ENCODE results near the gene RNASE9. TPM values are rescaled to one million over a fixed set of nuclear protein-coding genes. Genes with fewer than 3 reads are reported as not detected.

RNASE9 gene
- total and polyA plus RNA-seq, 9 donors, result not detected

GRCh38 chr14:20591235-20591634, 30.4 kb upstream of the RNASE9 start, which contains the start of gene RNASE12:
Gene RNASE12 (minus strand): TSS chr14:20591376. CDS start chr14:20590723, 653 bp downstream.
- DNase-seq, result no peak
- Histone ChIP-seq H3K4me1 (ENCODE audit: insufficient read depth) (no peaks in the 10 kb centered on the region), H3K36me3 (no peaks in the 10 kb centered on the region), H3K9me3 (no peaks in the 10 kb centered on the region), H3K4me3 (no peak within 1 kb of the TSS), H3K27ac (no peak within 1 kb of the TSS), H3K27me3 (no peaks in the 10 kb centered on the region)
- 72 to 81% (median 77%) methylated on average over 4 of the region's 4 CpGs for WGBS, 3 donors
- no peak for TF ChIP-seq CTCF (IDR thresholded peaks at IDR 0.05)
- no peak for TF ChIP-seq POLR2A (IDR thresholded peaks at IDR 0.05)
- no peak for TF ChIP-seq EP300 (IDR thresholded peaks at IDR 0.05)
- intact Hi-C loops (cut with DNase I), result no loop called here

GRCh38 chr14:20587489-20588154, 26.8 kb upstream of the RNASE9 start, which contains the start of gene RNASE11:
Gene RNASE11 (minus strand): TSS chr14:20588001.
- intact Hi-C loops (cut with DNase I), result no loop called here
- TF ChIP-seq POLR2A (IDR thresholded peaks at IDR 0.05) (no peak), EP300 (IDR thresholded peaks at IDR 0.05) (no peak), CTCF (IDR thresholded peaks at IDR 0.05) (no peak)
- no peak for DNase-seq
- Histone ChIP-seq H3K9me3 (no peaks in the 10 kb centered on the region), H3K4me1 (ENCODE audit: insufficient read depth) (no peaks in the 10 kb centered on the region), H3K4me3 (no peak within 1 kb of the TSS), H3K27ac (no peak within 1 kb of the TSS), H3K27me3 (no peaks in the 10 kb centered on the region), H3K36me3 (no peaks in the 10 kb centered on the region)
- WGBS, 3 donors, result 58 to 72% (median 61%) methylated on average over 6 of the region's 6 CpGs

GRCh38 chr14:20583908-20584307, 23.1 kb upstream of the RNASE9 start:
- DNase-seq, result no peak
- Histone ChIP-seq H3K4me1 (ENCODE audit: insufficient read depth) (no peaks in the 10 kb centered on the region), H3K4me3 (no peak overlapping the region), H3K9me3 (no peaks in the 10 kb centered on the region), H3K27me3 (no peaks in the 10 kb centered on the region), H3K27ac (no peak overlapping the region), H3K36me3 (no peaks in the 10 kb centered on the region)
- intact Hi-C loops (cut with DNase I), result no loop called here
- TF ChIP-seq POLR2A (IDR thresholded peaks at IDR 0.05) (no peak), CTCF (IDR thresholded peaks at IDR 0.05) (no peak), EP300 (IDR thresholded peaks at IDR 0.05) (no peak)
- WGBS, 3 donors, result 71 to 75% (median 71%) methylated on average over 5 of the region's 5 CpGs

- Histone ChIP-seq H3K27me3 (no peaks in the 10 kb centered on the region), H3K27ac (no peak overlapping the region), H3K9me3 (no peaks in the 10 kb centered on the region), H3K4me1 (ENCODE audit: insufficient read depth) (no peaks in the 10 kb centered on the region), H3K36me3 (no peaks in the 10 kb centered on the region), H3K4me3 (no peak overlapping the region)
- TF ChIP-seq POLR2A (IDR thresholded peaks at IDR 0.05) (no peak), EP300 (IDR thresholded peaks at IDR 0.05) (no peak), CTCF (IDR thresholded peaks at IDR 0.05) (no peak)
- DNase-seq, result no peak
- intact Hi-C loops (cut with DNase I), result no loop called here
Measured at GRCh38 chr14:20583142-20583541, 22.3 kb upstream of the RNASE9 start.

Measured in ovary (tissue), 9 donors.